Right hindlimb (tissue), 1 donor: ENCODE results near the gene ARHGEF35.
"Not testable (repeated sequence)": the region's sequence is repeated elsewhere in the genome, so short reads cannot be mapped to it uniquely, and the experiment has no call there.

ENCODE experiments used
- DNase-seq: peaks from one replicate; pipeline ENCODE4 v3.0.0-alpha.2; 2018

ARHGEF35 gene

GRCh38 chr7:144178380-144179164, 17.1 kb downstream of the ARHGEF35 start:
- not testable (repeated sequence) for DNase-seq

- DNase-seq, result no peak
Measured at GRCh38 chr7:144174613-144175012, 21.0 kb downstream of the ARHGEF35 start.

GRCh38 chr7:144171594-144172350, 23.9 kb downstream of the ARHGEF35 start:
- DNase-seq, result not testable (repeated sequence)

GRCh38 chr7:144164784-144165183, 30.8 kb downstream of the ARHGEF35 start:
- DNase-seq, result no peak

GRCh38 chr7:144158861-144159260, 36.8 kb downstream of the ARHGEF35 start:
- DNase-seq, result no peak

GRCh38 chr7:144148224-144148827, 47.3 kb downstream of the ARHGEF35 start:
- no peak for DNase-seq

GRCh38 chr7:144144426-144144825, 51.2 kb downstream of the ARHGEF35 start:
- DNase-seq, result no peak

- DNase-seq, result no peak
Measured at GRCh38 chr7:144142187-144142586, 53.4 kb downstream of the ARHGEF35 start.

- no peak for DNase-seq
Measured at GRCh38 chr7:144137501-144137900, 58.1 kb downstream of the ARHGEF35 start.
